Tibial nerve (tissue), 4 donors: Measurements from ENCODE around the gene ERC2. TPM values are rescaled to one million over a fixed set of nuclear protein-coding genes. Genes with fewer than 3 reads are reported as not detected.

Experiments used
- DNase-seq, 2 donors: peaks; one replicate each; pipeline ENCODE4 v3.0.0-alpha.2; 2019; ENCODE audit warnings: low spot score in 2 of 2
- H3K27ac ChIP-seq, 4 donors: fragments of 200-600 bp; sonication (generic) in 3 of 4; one replicate each; pipeline ENCODE4 v1.5.1; 2017 to 2019; ENCODE audit warnings: mild to moderate bottlenecking in 1 of 4
- H3K27me3 ChIP-seq, 2 donors: fragments of 200-600 bp; sonication (generic) in 1 of 2; one replicate each; pipeline versions ENCODE4 v1.5.1 to v1.6.0; 2017 to 2019
- H3K36me3 ChIP-seq, 3 donors: fragments of 200-600 bp; sonication (generic); one replicate each; pipeline ENCODE4 v1.5.1; 2018 to 2019
- H3K4me1 ChIP-seq, 4 donors: fragments of 200-600 bp; sonication (generic) in 3 of 4; one replicate each; pipeline ENCODE4 v1.5.1; 2017 to 2019
- H3K4me3 ChIP-seq, 4 donors: fragments of 200-600 bp; sonication (generic) in 3 of 4; one replicate each; pipeline ENCODE4 v1.5.1; 2017 to 2019; ENCODE audit warnings: mild to moderate bottlenecking in 1 of 4, moderate library complexity in 1 of 4
- H3K9me3 ChIP-seq, 4 donors: fragments of 200-600 bp; sonication (generic) in 3 of 4; one replicate each; pipeline ENCODE4 v1.5.1; 2017 to 2019
- EP300 ChIP-seq, 2 donors: sonication (generic); formaldehyde crosslinking; IDR thresholded peaks; one replicate each; pipeline ENCODE4 v1.6.1; 2017; ENCODE audit warnings: antibody characterized with exemption in 2 of 2, mild to moderate bottlenecking in 1 of 2
- POLR2A ChIP-seq, 2 donors: fragments of 450-650 bp; IDR thresholded peaks; one replicate each; pipeline ENCODE4 v1.6.1; 2017; ENCODE audit warnings: antibody characterized with exemption in 2 of 2, mild to moderate bottlenecking in 2 of 2, moderate library complexity in 2 of 2
- WGBS, 2 donors: methylation state at CpG; one replicate each; pipeline ENCODE4 v1.1.5; 2018; 5-methylcytosine and 5-hydroxymethylcytosine counted together
- total RNA-seq, 4 donors: library from RNA; depleted of rRNA; stranded (reverse); fragments of >200 nt; gene quantifications; one replicate each; pipeline ENCODE4 v1.1.0, GENCODE V29; 2016
- TF ChIP-seq, protein P1 (sequence below), 5 experiments: fragments of 200-600 bp in 3 of 5; fragments of 450-650 bp in 2 of 5; sonication (generic) in 3 of 5; IDR thresholded peaks; one replicate each; pipeline ENCODE4 v1.5.1; 2016 to 2019; ENCODE audit warnings: antibody characterized with exemption in 5 of 5, mild to moderate bottlenecking in 3 of 5, moderate library complexity in 2 of 5

Gene ERC2
- total RNA-seq, 4 donors from 2014 or later, result 0.84 to 0.98 (median 0.90) TPM; not detected in 1

DNA sequence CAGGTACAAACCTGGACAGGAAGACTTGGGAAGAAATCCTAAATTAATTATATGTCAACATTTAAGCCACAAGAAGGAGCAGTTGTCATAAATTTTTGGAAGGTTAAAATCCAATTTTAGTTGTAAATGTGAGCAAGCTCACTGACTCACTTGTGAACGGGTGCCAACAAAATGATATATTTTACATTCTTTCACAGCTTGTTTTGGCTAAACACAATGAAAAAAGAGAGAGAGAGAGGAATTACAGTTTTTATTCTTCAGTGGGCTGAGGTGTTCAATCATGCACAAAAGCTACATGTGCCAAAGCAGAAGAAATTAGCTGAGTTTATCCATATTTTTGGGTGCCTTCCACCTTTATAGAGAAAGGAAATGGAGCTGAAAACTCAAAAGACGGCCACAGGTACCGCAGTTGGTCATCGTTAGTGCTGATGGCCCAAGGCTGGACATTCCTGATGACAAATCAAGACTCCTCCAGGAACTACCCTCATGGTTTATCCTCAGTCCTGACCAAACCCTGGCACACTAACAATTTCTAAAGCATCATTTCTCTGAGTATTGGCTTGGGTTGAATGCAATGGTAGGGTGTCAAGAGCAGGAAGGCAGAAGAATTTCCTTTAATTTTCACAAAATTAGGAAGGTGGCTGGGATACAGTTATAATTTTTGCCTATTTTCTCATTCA is 943.6 kb downstream of the ERC2 start:
- Histone ChIP-seq H3K9me3 (no peaks in the 10 kb centered on the region), H3K36me3 (no peaks in the 10 kb centered on the region), H3K27ac (no peak overlapping the region), H3K4me1 (peaks cover 0 to 16% (median 3%) of the 10 kb centered on the region in 4 donors), H3K27me3 (no peaks in the 10 kb centered on the region), H3K4me3 (no peak overlapping the region)
- no peak for DNase-seq
- TF ChIP-seq, protein P1, sequence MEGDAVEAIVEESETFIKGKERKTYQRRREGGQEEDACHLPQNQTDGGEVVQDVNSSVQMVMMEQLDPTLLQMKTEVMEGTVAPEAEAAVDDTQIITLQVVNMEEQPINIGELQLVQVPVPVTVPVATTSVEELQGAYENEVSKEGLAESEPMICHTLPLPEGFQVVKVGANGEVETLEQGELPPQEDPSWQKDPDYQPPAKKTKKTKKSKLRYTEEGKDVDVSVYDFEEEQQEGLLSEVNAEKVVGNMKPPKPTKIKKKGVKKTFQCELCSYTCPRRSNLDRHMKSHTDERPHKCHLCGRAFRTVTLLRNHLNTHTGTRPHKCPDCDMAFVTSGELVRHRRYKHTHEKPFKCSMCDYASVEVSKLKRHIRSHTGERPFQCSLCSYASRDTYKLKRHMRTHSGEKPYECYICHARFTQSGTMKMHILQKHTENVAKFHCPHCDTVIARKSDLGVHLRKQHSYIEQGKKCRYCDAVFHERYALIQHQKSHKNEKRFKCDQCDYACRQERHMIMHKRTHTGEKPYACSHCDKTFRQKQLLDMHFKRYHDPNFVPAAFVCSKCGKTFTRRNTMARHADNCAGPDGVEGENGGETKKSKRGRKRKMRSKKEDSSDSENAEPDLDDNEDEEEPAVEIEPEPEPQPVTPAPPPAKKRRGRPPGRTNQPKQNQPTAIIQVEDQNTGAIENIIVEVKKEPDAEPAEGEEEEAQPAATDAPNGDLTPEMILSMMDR (IDR thresholded peaks at IDR 0.05), result no peak
- TF ChIP-seq EP300 (IDR thresholded peaks at IDR 0.05) (no peak), POLR2A (IDR thresholded peaks at IDR 0.05) (no peak)
- WGBS, 2 donors, result 78 to 82% methylated on average over 4 of the region's 4 CpGs

DNA sequence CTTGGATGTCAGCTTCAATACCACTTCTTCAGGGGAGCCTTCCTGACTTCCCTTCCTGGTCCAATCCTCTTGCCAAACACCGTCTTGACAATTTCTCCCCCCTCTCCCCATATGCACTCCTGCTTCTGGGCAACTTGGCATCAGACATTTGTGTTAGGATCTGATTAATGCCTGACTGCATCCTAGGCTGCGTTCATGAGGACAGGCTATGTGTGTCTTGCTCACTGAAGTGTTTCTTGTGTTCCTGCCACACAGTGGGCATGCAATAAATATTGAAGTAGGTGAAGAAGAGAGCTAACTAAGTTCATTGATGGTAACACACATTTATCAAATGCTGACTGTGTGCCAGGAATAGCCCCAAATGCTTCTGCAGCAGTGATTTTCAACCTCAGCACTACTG is 944.8 kb downstream of the ERC2 start:
- no peaks in the 10 kb centered on the region for H3K36me3 ChIP-seq
- no peak for DNase-seq
- TF ChIP-seq EP300 (IDR thresholded peaks at IDR 0.05) (no peak), POLR2A (IDR thresholded peaks at IDR 0.05) (no peak)
- TF ChIP-seq, protein P1 (IDR thresholded peaks at IDR 0.05), result no peak
- H3K27ac ChIP-seq, result no peak overlapping the region
- no peak overlapping the region for H3K4me3 ChIP-seq
- no peaks in the 10 kb centered on the region for H3K27me3 ChIP-seq
- WGBS, 2 donors, result 83 to 93% methylated on average over 2 of the region's 2 CpGs
- H3K4me1 ChIP-seq, result peaks cover 0 to 16% (median 3%) of the 10 kb centered on the region in 4 donors
- H3K9me3 ChIP-seq, result no peaks in the 10 kb centered on the region

DNA sequence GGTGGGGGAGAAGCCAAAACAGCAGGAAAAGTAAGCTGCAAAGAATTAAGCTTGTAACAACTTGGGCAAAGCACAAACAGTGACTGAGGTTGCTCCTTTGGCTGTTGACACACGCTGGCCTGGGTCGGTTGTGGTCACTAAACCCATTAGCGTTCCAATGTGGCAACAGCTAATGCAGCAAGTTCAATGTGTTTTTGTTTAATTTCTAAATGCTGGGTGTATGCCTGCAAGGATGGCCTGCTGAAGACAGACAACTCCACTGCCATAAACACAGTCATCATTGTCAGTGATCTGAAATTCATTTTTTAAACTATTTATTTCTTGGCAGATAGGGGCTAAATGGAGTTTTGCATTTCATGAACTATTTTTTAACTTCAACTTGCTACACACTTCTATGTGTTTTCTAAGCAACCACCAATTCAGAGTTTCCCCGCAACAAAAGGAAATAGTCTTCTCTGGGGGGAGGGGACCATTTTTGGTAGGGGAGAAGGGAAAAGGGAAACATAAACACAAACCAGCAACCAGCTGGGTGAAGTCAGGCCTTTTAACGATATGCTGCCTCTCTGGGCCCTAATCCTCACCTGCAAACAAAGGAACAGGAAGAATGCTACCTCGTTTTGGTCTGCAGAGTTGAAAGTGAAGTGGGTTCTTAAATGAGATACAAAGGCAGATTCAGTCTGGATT is 946.4 kb downstream of the ERC2 start:
- WGBS, 2 donors, result 32 to 45% methylated on average over 6 of the region's 6 CpGs
- Histone ChIP-seq H3K27me3 (no peaks in the 10 kb centered on the region), H3K4me1 (peaks cover 0 to 16% (median 3%) of the 10 kb centered on the region in 4 donors), H3K27ac (no peak overlapping the region), H3K9me3 (no peaks in the 10 kb centered on the region), H3K4me3 (no peak overlapping the region), H3K36me3 (no peaks in the 10 kb centered on the region)
- TF ChIP-seq EP300 (IDR thresholded peaks at IDR 0.05), result peak in 1 of 2 donors; percentile 42
- no peak for TF ChIP-seq POLR2A (IDR thresholded peaks at IDR 0.05)
- TF ChIP-seq, protein P1 (IDR thresholded peaks at IDR 0.05), result no peak
- DNase-seq, result peak in 1 of 2 donors; percentile 35

DNA sequence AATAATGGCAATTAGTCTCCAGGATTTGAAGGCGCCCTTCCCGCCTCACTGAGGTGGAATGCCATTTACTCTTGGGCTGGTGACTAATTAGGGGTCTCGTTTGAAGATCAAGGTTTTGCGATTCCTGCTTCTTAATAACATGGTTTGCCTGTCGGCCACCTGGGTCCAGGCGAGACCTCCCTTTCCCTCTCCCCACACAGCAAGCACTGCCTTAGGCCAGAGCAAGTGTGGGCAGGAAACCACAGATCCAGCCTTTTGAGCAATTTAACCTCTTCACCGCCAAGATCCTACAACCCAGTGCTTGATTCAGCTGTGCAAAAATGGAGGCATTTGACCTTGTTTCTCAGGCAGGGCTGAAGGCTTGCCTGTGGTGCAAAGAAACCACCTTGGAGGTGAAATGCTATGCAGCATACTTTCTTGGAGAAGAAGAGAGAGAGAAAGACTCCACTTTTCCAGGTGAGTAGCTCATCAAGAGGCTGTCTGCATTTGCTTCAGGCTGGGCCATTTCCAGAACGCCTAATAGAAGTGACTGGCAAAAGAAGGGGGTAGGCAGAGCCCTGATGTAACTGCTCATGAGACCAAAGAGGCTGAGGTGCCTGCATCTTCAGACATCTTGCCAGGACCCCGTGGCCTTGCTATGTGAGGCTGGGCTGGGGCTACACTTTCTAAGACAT is 947.1 kb downstream of the ERC2 start:
- no peak for TF ChIP-seq EP300 (IDR thresholded peaks at IDR 0.05)
- no peak for TF ChIP-seq POLR2A (IDR thresholded peaks at IDR 0.05)
- TF ChIP-seq, protein P1 (IDR thresholded peaks at IDR 0.05), result no peak
- H3K27me3 ChIP-seq, result peaks cover 0 to 6% of the 10 kb centered on the region in 2 donors
- no peak overlapping the region for H3K4me3 ChIP-seq
- no peaks in the 10 kb centered on the region for H3K9me3 ChIP-seq
- H3K36me3 ChIP-seq, result no peaks in the 10 kb centered on the region
- H3K4me1 ChIP-seq, result peaks cover 0 to 16% (median 3%) of the 10 kb centered on the region in 4 donors
- 76 to 80% methylated on average over 9 of the region's 9 CpGs for WGBS, 2 donors
- no peak overlapping the region for H3K27ac ChIP-seq
- no peak for DNase-seq

DNA sequence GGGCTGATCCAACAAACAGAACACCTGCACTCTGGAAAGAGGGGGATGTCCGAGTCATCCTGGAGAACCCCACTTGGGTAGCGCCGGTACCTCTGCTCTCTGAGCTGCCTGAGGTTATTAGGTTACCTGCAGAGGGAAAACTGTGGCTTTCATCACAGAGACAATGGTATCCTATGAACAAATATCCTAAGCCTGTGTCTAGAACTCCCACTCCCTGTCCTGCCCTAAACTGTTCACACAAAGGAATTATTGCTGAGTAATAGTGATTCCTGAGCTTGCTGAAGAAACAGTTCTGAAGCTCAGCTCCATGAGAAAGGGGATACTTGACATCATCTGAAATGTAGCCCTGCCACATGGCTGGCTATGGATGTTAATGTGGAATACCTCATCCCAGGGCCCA is 949.2 kb downstream of the ERC2 start:
- H3K27me3 ChIP-seq, result peaks cover 0 to 12% of the 10 kb centered on the region in 2 donors
- H3K36me3 ChIP-seq, result no peaks in the 10 kb centered on the region
- no peak overlapping the region for H3K4me3 ChIP-seq
- no peak for TF ChIP-seq POLR2A (IDR thresholded peaks at IDR 0.05)
- TF ChIP-seq, protein P1 (IDR thresholded peaks at IDR 0.05), result no peak
- no peak for TF ChIP-seq EP300 (IDR thresholded peaks at IDR 0.05)
- DNase-seq, result no peak
- H3K27ac ChIP-seq, result no peak overlapping the region
- peaks cover 0 to 16% (median 3%) of the 10 kb centered on the region in 4 donors for H3K4me1 ChIP-seq
- 80 to 87% methylated on average over 3 of the region's 3 CpGs for WGBS, 2 donors
- no peaks in the 10 kb centered on the region for H3K9me3 ChIP-seq
